ENCODE measurements around the gene PLCB1.

The PLCB1 gene

DNA sequence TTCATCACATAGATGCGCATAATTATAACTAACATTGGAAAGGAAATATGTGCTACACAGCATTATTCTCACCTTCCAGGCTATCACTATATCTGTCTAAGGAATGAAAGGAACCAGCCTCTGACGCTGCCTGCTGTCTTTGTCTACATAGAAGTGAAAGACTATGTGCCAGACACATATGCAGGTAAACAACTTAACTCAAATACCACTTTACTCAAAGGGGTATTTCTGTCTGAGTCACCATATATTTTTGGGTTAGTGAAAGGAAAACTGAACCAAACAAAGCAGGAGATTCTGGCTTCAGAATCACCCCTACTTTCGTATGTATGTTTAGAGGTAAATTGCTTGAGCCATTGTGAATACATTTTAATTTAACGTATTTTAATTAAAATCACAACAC, 608.2 kb downstream of the PLCB1 start:
- DNase-seq = no peak

DNA sequence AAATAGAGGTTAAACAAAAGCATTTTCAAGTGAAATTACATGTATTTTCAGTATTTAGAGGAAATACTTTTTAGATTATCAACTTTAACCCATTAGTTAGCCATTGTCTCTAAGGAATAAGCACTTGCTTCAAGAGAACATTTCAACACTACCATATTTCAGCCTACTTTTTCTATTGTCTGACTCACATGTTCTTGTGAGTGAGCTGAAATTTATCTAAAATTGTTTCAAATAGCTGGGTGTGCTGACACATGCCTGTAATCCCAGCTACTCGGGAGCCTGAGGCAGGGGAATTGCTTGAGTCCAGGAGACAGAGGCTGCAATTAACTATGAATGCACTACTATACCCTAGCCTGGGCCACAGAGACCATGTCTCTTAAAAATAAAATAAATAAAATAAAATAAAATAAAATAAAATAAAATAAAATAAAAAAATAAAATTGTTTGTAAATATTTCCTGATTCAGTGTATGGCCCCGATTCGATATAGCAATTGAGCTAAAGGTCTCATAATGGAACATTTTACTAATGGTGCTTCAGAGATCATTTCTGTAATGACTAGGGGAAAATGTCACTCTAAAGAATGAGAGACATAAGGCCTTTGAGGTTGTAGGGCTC, 612.3 kb downstream of the PLCB1 start:
- DNase-seq = no peak

GRCh38 chr20:8749101-8749500, 617.0 kb downstream of the PLCB1 start:
- no peak for DNase-seq

DNA sequence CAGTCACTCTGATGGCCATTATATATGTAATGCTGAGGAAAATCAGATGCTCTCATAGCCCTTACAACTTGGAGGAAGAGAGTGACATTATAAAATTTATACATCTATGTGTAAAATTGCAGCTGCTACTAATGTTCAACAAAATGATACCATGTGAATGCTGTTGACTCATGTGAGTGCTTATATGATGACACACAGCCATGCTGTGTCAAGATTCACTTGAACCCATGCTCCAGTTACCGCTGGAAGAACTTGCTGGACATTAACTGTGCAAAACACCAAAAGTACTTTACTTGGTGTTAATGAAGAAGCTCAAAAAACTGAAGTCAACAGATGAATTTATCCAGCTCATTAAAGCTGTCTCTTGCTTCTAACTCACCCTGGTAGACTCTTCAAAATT, 617.9 kb downstream of the PLCB1 start:
- DNase-seq = no peak

DNA sequence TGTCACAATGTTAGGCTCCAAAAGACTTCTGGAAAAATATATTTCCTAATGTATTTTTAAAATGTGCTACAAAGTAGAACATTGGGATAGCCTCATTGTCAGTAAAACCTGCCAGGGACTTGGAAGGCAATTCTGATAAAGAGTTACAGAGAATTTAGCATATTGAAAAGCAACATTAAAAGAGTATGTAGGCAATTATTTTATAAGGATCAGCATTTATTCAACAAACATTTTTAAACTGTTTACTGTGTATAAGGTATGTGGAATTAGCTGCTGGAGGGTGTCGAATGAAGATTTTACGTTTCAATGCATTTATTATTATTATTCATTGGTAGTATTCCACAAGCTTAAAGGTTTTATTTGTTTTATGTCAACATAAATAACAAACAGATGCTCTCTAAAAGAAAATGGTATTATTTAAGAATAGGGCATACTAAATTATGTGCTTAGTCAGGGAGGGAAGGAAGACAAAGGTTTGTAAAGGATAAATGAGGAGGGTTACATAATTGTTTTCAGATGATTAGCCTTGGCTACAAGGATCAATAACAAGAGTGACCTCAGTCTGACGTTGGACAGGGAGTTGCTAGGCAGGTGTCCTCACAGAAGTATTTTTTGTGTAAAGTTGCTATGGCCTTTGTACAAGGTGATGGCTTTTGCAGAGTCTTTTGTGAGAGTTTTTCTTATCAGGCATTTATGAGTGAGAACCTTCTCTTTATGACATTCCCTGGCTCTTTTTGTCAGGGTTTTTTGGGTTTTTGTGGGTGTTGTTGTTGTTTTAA, 623.5 kb downstream of the PLCB1 start:
- no peak for DNase-seq

- DNase-seq = no peak
Observed at GRCh38 chr20:8756410-8756809, 624.3 kb downstream of the PLCB1 start.

DNA sequence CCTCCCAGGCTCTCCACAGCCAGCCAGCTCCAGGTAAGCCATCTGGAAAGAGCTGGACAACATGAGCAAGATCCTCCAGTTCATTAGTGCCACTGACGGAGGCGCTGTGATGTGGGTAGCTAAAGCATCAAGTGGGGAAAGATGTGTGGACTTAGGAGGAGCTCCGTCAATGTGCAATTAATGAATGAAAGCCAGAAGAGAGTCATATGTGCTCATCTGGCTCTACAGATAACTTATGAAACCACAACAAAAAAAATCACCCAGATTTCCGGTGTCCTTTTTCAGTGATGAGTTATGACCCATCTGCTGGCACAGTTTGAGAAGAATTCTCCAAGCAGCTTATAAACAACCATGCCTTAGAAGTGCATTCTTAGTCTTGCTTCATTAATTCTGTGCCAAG, 625.1 kb downstream of the PLCB1 start:
- no peak for DNase-seq

DNA sequence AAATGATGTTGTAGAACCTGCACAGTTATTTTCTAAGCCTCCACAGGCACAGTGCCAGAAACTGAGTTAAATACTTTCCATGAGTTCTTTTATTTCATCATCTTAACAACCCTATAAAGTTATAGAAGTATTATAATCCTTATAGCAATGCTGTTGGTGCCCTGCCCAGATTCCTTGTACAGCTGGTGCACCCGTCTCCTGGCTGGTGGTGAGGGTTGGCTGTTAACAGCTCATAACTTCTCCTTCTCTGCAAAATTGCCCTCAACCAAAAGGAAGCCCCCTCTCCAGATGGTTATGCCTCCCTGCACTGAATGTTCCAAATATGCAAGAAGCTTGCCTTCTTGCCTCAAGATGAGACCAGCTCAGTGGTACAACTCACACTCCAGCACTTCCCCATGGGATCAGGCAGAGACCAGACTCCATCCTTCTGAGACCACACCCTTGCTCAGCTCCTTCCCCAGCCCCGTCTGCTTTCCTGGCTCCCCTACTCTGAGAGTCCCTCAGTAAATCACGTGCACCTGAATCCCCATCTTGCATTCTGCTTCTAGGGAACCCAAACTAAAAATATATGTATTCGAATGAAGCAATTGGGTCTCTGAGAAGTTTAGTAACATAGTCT, 632.4 kb downstream of the PLCB1 start:
- no peak for DNase-seq

GRCh38 chr20:8766868-8767390, 634.9 kb downstream of the PLCB1 start:
- no peak for DNase-seq

GRCh38 chr20:8774412-8774811, 642.3 kb downstream of the PLCB1 start:
- DNase-seq = no peak

- DNase-seq = no peak
Observed at GRCh38 chr20:8777911-8778310, 645.8 kb downstream of the PLCB1 start.

GRCh38 chr20:8778387-8778786, 646.3 kb downstream of the PLCB1 start:
- no peak for DNase-seq

- no peak for DNase-seq
Observed at GRCh38 chr20:8780915-8781314, 648.8 kb downstream of the PLCB1 start.

DNA sequence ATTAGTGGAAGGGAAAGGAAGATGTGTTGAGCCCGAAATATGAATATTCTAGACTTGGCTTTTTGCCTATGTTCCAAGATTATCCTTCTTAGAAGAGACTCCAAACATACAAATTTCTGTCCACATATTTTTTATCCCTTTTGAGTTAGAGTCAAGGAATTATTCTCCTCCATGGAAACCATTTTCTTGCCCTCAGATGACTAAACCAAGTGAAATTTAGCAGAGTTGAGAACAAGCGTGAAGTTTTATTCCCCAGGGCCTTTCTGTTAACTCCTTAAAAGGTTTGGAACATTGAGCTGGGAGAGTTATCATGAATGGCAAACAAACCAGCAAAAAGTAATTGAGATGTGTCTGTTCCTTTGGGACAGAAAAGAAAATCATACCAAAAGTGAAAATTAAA, 650.7 kb downstream of the PLCB1 start:
- no peak for DNase-seq

DNA sequence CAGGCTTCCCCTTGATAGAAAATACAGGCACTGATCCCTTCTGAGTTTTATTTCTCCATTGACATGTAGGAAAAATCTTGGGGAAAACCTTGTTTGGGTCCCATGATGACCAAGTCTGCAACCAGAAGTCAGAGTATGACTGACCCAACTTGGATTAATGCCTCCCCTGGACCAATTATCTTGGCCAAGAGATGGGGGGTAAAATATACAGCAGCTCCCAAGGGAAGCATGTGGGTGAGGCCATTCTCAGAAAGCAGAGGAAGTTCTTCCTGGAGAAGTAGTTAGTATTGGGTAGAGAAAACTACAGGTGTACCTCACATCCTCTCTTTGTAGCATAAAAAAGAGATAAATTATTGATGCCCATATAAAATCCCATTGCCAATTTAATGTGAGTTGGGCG, 651.7 kb downstream of the PLCB1 start:
- no peak for DNase-seq

- DNase-seq = no peak
Observed at GRCh38 chr20:8786383-8786782, 654.3 kb downstream of the PLCB1 start.

DNA sequence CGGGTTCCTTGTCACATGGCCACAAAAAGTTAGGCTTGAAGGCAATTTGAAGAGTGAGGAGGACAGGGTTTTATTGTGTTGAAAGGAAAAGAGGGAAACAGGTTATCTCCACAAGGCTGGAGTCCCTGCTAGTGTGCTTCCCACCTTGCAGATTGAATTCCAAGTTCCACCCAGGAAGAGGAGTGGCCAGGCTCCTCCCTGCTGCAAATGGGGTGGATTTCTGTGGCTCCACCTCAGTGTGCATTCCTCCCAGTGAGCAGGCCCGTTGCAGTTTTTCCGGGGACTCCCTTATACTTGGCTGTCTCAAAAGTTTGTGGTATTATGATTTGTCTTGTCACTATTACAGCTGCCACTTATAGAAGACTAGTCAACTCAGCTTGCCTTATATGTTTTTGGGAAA, 655.0 kb downstream of the PLCB1 start:
- DNase-seq = no peak

GRCh38 chr20:8788275-8788674, 656.2 kb downstream of the PLCB1 start:
- no peak for DNase-seq

GRCh38 chr20:8788831-8789230, 656.8 kb downstream of the PLCB1 start:
- DNase-seq = no peak

GRCh38 chr20:8790442-8791074, 658.5 kb downstream of the PLCB1 start:
- no peak for DNase-seq

GRCh38 chr20:8795404-8795803, 663.3 kb downstream of the PLCB1 start:
- no peak for DNase-seq

DNA sequence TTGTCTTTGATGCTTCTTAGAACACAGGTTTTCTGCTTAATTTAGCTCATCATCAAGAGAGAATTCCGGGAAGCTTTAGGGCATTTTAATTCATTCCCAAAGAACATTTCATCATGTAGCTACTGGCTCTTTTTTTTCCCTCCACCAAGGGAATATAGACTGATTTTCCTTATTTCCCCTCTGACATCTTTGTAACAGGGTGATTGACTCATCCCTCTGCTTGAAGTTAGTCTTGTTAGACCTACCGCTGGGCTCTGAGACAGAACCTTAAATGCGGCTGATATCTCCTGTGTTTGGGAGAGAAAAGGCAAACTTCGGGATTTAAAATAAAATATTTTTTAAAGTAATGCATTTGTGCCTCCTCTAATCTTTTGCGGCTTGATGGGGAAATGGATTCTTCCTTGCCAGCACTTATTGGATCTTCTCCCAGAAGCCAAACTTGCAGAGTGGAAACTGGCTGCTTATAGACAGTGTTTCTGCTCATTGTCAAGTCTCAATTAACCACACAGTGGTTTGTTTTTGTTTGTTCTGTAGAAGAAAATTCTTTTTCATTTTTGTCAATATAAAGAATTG, 664.1 kb downstream of the PLCB1 start:
- DNase-seq = no peak

GRCh38 chr20:8798505-8798904, 666.4 kb downstream of the PLCB1 start:
- no peak for DNase-seq

All from activated gamma-delta T cell (primary cell).